Activated CD4-positive, CD25-positive, alpha-beta regulatory T cell treated with anti-CD3 and anti-CD28 coated beads, Interleukin-2, amount 50 U/mL, for 16 hours (primary cell): Measurements from ENCODE around the gene A3GALT2.
"Not testable (repeated sequence)": the region's sequence is repeated elsewhere in the genome, so short reads cannot be mapped to it uniquely, and the experiment has no call there.

Experiments used
- DNase-seq: peaks from one replicate; pipeline ENCODE4 v3.0.0-alpha.2; 2020; ENCODE audit warnings: low read depth, low spot score

A3GALT2 gene

GRCh38 chr1:33314416-33314815, 6.5 kb downstream of the A3GALT2 start:
- DNase-seq = no peak

DNA sequence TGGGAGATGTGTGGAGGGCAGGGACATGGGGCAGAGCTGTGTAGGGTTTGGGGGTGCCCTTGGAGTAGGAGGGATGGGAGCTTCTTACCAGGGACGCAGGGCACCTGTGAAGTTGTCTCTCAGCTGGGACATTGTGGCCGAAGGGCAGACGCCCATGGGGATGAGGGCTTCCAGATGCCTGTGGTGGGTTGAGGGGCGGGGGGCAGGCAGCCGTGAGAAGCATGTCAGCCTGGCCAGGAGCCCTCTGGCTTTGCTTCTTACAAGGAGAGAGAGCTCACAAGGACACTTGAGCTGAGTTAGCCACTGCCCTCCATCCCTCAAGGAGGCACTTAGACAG, 8.5 kb downstream of the A3GALT2 start:
- DNase-seq = no peak

DNA sequence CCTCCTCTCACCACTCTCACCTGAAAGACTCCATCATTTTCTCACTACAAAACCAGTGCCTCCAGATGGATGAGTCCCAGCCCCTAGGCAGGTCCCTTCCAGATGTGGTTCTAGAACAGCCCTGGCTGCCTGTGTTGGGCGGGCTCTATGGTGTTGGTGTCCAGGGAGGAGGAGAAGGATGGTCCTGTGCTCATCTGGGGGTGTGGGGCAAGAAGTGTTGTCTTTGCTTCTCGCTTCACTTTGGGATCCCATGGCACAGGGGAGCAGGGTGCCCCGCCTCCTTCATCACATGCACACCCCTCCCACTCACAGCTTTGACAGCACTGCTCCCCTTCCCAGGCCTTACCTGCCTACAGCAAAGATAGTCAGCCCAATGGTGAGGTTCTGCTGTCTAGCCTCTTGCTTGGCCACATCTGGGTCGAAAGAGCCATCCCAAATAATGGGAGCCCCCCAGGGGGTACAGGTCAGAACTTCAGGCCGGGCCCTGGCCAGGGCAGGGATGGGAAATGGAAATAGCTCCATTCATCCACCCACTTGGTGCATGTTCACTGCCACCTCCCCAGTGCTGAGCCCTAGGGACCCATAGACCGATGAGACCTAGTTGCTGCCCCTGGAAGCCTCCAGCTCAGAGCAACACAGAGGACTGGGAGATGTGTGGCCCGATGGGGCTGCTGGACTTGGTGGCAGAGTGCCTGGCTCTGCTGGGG, 9.0 kb downstream of the A3GALT2 start:
- no peak for DNase-seq

- no peak for DNase-seq
These were observed 10.2 kb downstream of the A3GALT2 start for GRCh38 chr1:33310702-33311101.

DNA sequence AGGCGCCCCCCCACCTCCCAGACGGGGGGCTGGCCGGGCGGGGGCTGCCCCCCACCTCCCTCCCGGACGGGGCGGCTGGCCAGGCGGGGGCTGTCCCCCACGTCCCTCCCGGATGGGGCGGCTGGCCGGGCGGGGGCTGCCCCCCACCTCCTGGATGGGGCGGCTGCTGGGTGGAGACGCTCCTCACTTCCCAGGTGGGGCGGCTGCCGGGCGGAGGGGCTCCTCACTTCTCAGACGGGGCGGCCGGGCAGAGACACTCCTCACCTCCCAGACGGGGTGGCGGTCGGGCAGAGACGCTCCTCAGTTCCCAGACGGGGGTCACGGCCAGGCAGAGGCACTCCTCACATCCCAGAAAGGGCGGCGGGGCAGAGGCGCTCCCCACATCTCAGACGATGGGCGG, 11.5 kb downstream of the A3GALT2 start:
- DNase-seq = not testable (repeated sequence)

GRCh38 chr1:33307494-33307864, 13.4 kb downstream of the A3GALT2 start:
- no peak for DNase-seq

- no peak for DNase-seq
These were observed 14.0 kb downstream of the A3GALT2 start for GRCh38 chr1:33306653-33307493.

GRCh38 chr1:33305816-33306652, 14.9 kb downstream of the A3GALT2 start:
- no peak for DNase-seq

DNA sequence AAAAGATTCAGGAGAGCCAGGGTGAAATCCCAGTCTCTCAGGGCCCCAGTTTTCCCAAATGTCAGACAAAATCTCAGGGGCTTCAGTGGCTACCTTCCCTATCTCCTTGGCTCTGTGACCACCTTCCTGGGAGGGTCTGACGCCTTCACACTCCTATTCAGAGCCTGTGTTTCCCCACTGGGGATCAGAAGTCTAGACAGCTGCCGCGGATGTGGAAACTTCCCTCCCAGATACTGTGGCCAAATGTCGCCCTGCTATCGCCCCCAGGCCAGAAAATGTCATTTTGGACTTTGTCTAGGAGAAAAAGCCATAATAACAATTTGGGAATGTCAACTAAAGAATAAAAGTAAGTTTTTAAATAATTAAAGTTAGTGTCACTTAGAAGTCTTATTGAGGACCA, 15.9 kb downstream of the A3GALT2 start:
- no peak for DNase-seq

GRCh38 chr1:33302325-33302724, 18.6 kb downstream of the A3GALT2 start:
- DNase-seq = no peak

- DNase-seq = no peak
These were observed 19.5 kb downstream of the A3GALT2 start for GRCh38 chr1:33301273-33301984.

DNA sequence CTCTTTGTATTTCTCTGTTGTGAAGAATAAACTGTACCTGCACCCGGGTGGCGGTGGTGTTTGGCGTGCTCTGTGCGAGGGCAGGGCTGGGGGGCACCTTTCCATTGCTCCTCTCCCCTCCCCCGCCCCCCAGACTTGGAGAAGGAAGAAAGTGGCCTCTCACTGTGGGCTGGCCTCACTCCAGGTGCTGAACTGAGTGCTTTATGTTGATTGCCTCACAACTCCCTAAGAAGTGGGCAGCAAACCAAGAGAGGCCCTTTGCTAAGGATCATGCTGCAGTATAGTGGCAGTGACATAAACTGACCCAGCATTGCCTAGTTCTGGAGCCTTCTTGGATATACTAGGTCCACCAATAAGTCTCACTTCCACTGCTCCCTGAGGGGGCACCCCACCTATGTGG, 20.2 kb downstream of the A3GALT2 start:
- DNase-seq = no peak

DNA sequence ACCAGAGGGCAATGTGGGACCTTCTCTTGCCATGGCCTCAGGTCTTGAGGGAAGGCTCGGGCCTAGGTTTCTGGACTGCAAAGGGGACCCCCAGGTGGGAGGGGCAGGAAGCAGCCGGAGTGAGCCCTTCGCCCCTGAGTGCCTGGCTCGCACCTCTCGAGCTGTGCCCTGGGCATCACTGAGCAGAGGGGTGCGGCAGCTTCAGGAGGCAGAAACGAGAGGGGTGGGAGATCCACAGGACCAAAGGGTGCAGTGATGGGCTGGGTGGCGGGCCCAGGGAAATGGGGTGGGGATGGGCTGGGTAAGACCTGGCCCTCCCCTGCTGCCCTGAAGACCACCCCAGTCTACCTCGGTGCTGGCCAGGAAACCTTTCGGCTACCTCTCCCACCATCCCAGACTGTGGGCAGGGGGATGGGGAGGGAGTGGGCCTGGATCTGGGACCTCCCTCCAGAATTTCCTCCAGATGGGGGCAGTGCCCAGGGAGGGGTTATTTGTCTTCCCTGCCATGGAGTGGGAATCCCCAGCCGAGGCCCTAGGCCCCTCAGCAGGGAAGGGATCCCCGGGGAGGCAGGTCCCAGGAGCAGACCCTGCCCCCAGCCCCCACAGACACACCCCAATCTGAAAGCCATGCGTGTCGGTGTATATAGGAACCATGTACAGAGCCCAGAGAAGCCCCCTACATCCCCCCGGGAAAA, 21.3 kb downstream of the A3GALT2 start:
- DNase-seq = no peak

- DNase-seq = no peak
These were observed 22.1 kb downstream of the A3GALT2 start for GRCh38 chr1:33298623-33299277.

DNA sequence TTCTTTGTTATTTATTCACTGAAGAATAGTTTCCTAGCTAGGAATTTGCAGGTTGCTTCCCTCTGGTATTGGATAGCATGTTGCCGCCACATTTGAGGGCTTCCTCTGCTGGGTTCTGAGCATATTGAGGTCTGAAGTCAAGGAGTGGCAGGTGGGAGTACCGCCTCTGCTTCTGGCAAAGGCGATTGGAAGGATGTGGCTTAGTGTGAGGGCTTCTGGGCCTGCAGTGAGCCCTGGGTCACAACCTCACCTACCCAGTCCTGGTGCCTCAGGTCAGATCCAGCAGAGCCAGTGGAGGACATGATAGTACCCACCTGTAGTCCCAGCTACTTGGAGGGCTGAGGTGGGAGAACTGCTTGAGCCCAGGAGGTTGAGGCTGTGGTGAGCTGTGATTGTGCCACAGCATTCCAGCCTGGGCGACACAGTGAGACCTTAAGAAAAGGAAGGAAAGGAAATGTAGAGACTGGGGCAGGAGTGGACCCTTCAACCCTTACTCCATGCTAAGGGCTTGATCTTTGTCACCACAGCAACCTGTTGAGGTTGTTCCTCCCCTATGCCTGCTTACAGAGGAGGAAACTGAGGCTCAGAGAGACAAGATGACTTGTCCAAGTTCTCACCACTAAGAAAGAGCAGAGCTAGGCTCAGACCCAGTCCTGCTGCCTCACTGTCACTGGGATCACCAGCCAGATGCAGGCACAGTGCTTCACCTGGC, 22.8 kb downstream of the A3GALT2 start:
- no peak for DNase-seq

GRCh38 chr1:33296824-33297223, 24.1 kb downstream of the A3GALT2 start:
- no peak for DNase-seq

DNA sequence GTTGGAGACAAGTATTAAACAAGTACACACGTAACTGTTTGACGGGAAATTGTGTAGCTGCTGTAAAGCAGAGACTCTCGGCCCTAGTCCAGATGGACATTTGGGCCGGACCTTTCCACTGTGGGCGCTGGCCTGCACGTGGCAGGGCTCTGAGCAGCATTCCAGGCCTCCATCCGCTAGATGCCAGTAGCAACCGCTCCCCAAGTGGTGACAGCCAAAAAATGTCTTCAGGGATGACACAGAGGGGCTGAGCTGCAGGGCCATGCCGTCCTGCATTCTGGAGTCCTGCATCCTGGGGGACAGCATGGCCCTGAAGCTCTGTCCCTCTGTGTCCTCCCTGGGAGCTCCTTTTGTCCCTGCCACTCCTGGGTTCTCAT, 24.8 kb downstream of the A3GALT2 start:
- no peak for DNase-seq

GRCh38 chr1:33295450-33296081, 25.3 kb downstream of the A3GALT2 start:
- peak; percentile 74 for DNase-seq

GRCh38 chr1:33295023-33295422, 25.9 kb downstream of the A3GALT2 start:
- DNase-seq = no peak
